K562 (cell line): ENCODE data around the gene FRYL. TPM values are rescaled to one million over a fixed set of nuclear protein-coding genes. Genes with fewer than 3 reads are reported as not detected.
"Not testable (repeated sequence)": the region's sequence is repeated elsewhere in the genome, so short reads cannot be mapped to it uniquely, and the experiment has no call there.

Source experiments
- ATAC-seq: fragments of 200-7000 bp; cut with Tn5 transposase; 3 replicates; pipeline ENCODE4 v1.9.1; 2020; ENCODE audit warnings: moderate library complexity
- BruUV-seq: library from RNA; stranded (reverse); fragments of 400-500 nt; replicated peaks from 2 replicates; lab custom pipeline; 2021; lab: Mats Ljungman, UMichigan
- CTCF ChIA-PET: fragments of 300-600 bp; formaldehyde crosslinking; extraction: SDS; loops from one replicate; lab custom pipeline; 2021; ENCODE audit warnings: low intra/inter-chr PET ratio; lab: Yijun Ruan, JAX
- POLR2A ChIA-PET: fragments of 300-600, 350-650 bp; sonication (Branson Sonifier 250); formaldehyde crosslinking; extraction: SDS; loops from one replicate; lab custom pipeline; 2021; ENCODE audit warnings: antibody characterized with exemption, inconsistent platforms; lab: Yijun Ruan, JAX
- DNase-seq, 4 experiments: peaks; one replicate each; pipeline versions ENCODE4 v3.0.0 to v3.0.0-alpha.2; 2011 to 2018; ENCODE audit warnings: low spot score in 3 of 4, mixed read lengths in 3 of 4; ENCODE audit errors: extremely low read depth in 1 of 4
- FAIRE-seq: peaks from 2 replicates; lab custom pipeline; 2011; peaks lifted over from hg19 to GRCh38; lab: Jason Lieb, UNC
- H2AFZ ChIP-seq: 2 replicates; pipeline ENCODE4 v1.6.0; 2011; ENCODE audit warnings: low read depth, low read length, control low read depth, inconsistent platforms
- H3K27ac ChIP-seq: fragments of 200-600 bp; 3 replicates; pipeline ENCODE4 v1.8.0; 2011; ENCODE audit warnings: low read depth, mild to moderate bottlenecking, control low read depth, inconsistent platforms, low read length, moderate library complexity, mixed read lengths; ENCODE audit errors: extremely low read depth
- H3K27me3 ChIP-seq, 2 experiments: fragments of 300-600 bp in 1 of 2; 2 replicates in 1 of 2; 3 replicates in 1 of 2; pipeline versions ENCODE4 v1.6.0 to v1.8.0; 2011; ENCODE audit warnings: inconsistent platforms in 2 of 2, low read length in 2 of 2, mild to moderate bottlenecking in 1 of 2, mixed read lengths in 1 of 2, moderate library complexity in 1 of 2; ENCODE audit not compliant: control insufficient read depth in 2 of 2, insufficient read depth in 2 of 2
- H3K36me3 ChIP-seq: fragments of 300-600 bp; 3 replicates; pipeline ENCODE4 v1.8.0; 2011; ENCODE audit warnings: mild to moderate bottlenecking, low read length, inconsistent platforms; ENCODE audit not compliant: control insufficient read depth, insufficient read depth
- H3K4me1 ChIP-seq, 2 experiments: fragments of 200-600 bp in 1 of 2; replicated peaks in 1 of 2; 2 replicates in 1 of 2; 3 replicates in 1 of 2; pipeline versions ENCODE4 v1.5.1 to v1.8.0; 2011; ENCODE audit warnings: inconsistent platforms in 2 of 2, low read length in 2 of 2, mild to moderate bottlenecking in 1 of 2, mixed read lengths in 1 of 2, moderate library complexity in 1 of 2; ENCODE audit not compliant: control insufficient read depth in 2 of 2, insufficient read depth in 2 of 2
- H3K4me2 ChIP-seq: 2 replicates; pipeline ENCODE4 v1.6.1; 2011; ENCODE audit warnings: low read length, control low read depth, inconsistent platforms, mixed read lengths; ENCODE audit not compliant: insufficient read depth
- H3K4me3 ChIP-seq: fragments of 200-600 bp; sonication (generic), shearing (Covaris generic); 2 replicates; pipeline ENCODE4 v1.5.1; 2016; ENCODE audit warnings: control low read depth, inconsistent platforms
- H3K79me2 ChIP-seq: fragments of 200-600 bp; 3 replicates; pipeline ENCODE4 v1.8.0; 2011; ENCODE audit warnings: low read length, inconsistent platforms; ENCODE audit not compliant: control insufficient read depth, insufficient read depth
- H3K9ac ChIP-seq, 2 experiments: 2 replicates each; pipeline versions ENCODE4 v1.6.0 to v1.6.1; 2011; ENCODE audit warnings: low read depth in 2 of 2, low read length in 2 of 2, control low read depth in 1 of 2, inconsistent platforms in 1 of 2, mild to moderate bottlenecking in 1 of 2, mixed read lengths in 1 of 2; ENCODE audit not compliant: insufficient read depth in 1 of 2
- H3K9me1 ChIP-seq: one replicate; pipeline ENCODE4 v1.6.0; 2011; ENCODE audit warnings: inconsistent platforms, mild to moderate bottlenecking, low read length, moderate library complexity; ENCODE audit not compliant: control insufficient read depth, insufficient read depth
- H3K9me3 ChIP-seq: replicated peaks from 2 replicates; pipeline ENCODE4 v1.5.1; 2011; ENCODE audit warnings: low read depth, low read length, inconsistent platforms; ENCODE audit not compliant: control insufficient read depth, insufficient read depth
- H4K20me1 ChIP-seq: replicated peaks from 2 replicates; pipeline ENCODE4 v1.6.1; 2011; ENCODE audit warnings: low read length, inconsistent platforms, mixed read lengths; ENCODE audit not compliant: control insufficient read depth, insufficient read depth
- BCOR ChIP-seq: fragments of 450-650 bp; IDR thresholded peaks from 2 replicates; pipeline ENCODE4 v1.6.1; 2016
- CHAMP1 ChIP-seq: fragments of 450-650 bp; IDR thresholded peaks from 2 replicates; pipeline ENCODE4 v1.6.1; 2016; ENCODE audit warnings: mild to moderate bottlenecking
- DDX20 ChIP-seq: fragments of 450-650 bp; IDR thresholded peaks from 2 replicates; pipeline ENCODE4 v1.6.1; 2016; ENCODE audit warnings: missing genetic modification characterization, low read depth, mild to moderate bottlenecking, missing compliant biosample characterization, moderate library complexity
- KDM1A ChIP-seq, 2 experiments: fragments of 450-650 bp; IDR thresholded peaks; 2 replicates each; pipeline ENCODE4 v1.6.1; 2016; ENCODE audit warnings: mild to moderate bottlenecking in 2 of 2
- MYNN ChIP-seq, 2 experiments: sonication (generic); formaldehyde crosslinking in 1 of 2; IDR thresholded peaks; 2 replicates each; pipeline versions ENCODE4 v1.5.0 to v1.6.1; 2016 to 2020; ENCODE audit warnings: antibody characterized with exemption in 1 of 2, missing genetic modification reagents in 1 of 2
- PKNOX1 ChIP-seq: fragments of 450-650 bp; IDR thresholded peaks from 2 replicates; pipeline ENCODE4 v1.6.1; 2016
- RBM25 ChIP-seq: fragments of 200-400 bp; formaldehyde crosslinking; IDR thresholded peaks from 2 replicates; pipeline ENCODE4 v1.6.1; 2018; ENCODE audit warnings: low read length, low read depth, moderate library complexity; ENCODE audit not compliant: severe bottlenecking
- ZNF146 ChIP-seq: IDR thresholded peaks from one replicate; pipeline ENCODE4 v1.6.1; 2018; ENCODE audit warnings: missing compliant biosample characterization; ENCODE audit not compliant: unreplicated experiment
- WGBS: fragments of 100-300 bp; shearing (Covaris generic); methylation state at CpG from one replicate; pipeline ENCODE4 v1.1.6; 2016; ENCODE audit warnings: low coverage, mixed read lengths; ENCODE audit not compliant: insufficient coverage; ENCODE audit errors: missing lambda C conversion rate; 5-methylcytosine and 5-hydroxymethylcytosine counted together
- in situ Hi-C: fragments of 300-500 bp; cut with MboI; formaldehyde crosslinking; loops from 4 replicates; pipeline ENCODE4 v1.15.0; 2018; ENCODE audit warnings: inconsistent platforms, mixed read lengths
- intact Hi-C: fragments of 100-400 bp; cut with micrococcal nuclease; formaldehyde crosslinking; loops from 2 replicates; pipeline ENCODE4 v1.14.2; 2022
- polyA plus RNA-seq, 8 experiments: library from polyadenylated mRNA; depleted of rRNA in 4 of 8; stranded (reverse) in 5 of 8; unstranded in 3 of 8; fragments of >200 nt; fragmentation: Nextera tagmentation in 2 of 8; fragmentation: Illumina TruSeq in 1 of 8; extraction: Ambion mirVana in 2 of 8; extraction: Trizol in 1 of 8; gene quantifications; 2 replicates each; pipeline versions ENCODE4 v1.2.1 to v1.2.3, GENCODE V29; 2011 to 2014; ENCODE audit warnings: inconsistent platforms in 1 of 8, missing spikeins in 1 of 8
- total RNA-seq, 7 experiments: library from RNA; depleted of rRNA in 6 of 7; stranded (reverse); fragments of >200 nt in 6 of 7; fragmentation: Illumina TruSeq in 2 of 7; extraction: Trizol in 2 of 7; gene quantifications; 2 replicates each; pipeline versions ENCODE4 v1.2.1 to v1.2.3, GENCODE V29; 2011 to 2021; ENCODE audit warnings: low replicate concordance in 1 of 7

Gene FRYL
- total and polyA plus RNA-seq, 9 of the 15 experiments (the other 6 are each of a cell fraction or from before 2014, with no cell fraction given), result 7.2 to 34.9 (median 15.9) TPM

GRCh38 chr4:48683784-48684666 is 96.1 kb downstream of the FRYL start (continued):
- no peak for TF ChIP-seq DDX20 (tag)
- TF ChIP-seq MYNN (IDR thresholded peaks at IDR 0.05), result peak; percentile 82; the same call in 1 of the 2 replicates
- TF ChIP-seq MYNN (CRISPR knock-in tag; IDR thresholded peaks at IDR 0.05), result no peak
- TF ChIP-seq PKNOX1, result peak; percentile 64

DNA sequence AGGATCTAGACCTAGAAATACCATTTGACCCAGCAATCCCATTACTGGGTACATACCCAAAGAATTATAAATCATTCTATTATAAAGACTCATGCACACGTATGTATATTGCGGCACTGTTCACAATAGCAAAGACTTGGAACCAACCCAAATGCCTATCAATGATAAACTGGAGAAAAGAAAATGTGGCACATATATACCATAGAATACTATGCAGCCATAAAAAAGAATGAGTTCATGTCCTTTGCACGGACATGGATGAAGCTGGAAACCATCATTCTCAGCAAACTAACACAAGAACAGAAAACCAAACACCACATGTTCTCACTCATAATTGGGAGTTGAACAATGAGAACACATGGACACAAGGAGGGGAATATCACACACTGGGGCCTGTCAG is 97.2 kb downstream of the FRYL start:
- H3K9ac ChIP-seq, DNase-seq, CTCF ChIA-PET: not testable (repeated sequence)

More for the DNA sequence above, 97.2 kb downstream of the FRYL start:
- H3K9me3 ChIP-seq, H3K36me3 ChIP-seq, FAIRE-seq, H3K27ac ChIP-seq, POLR2A ChIA-PET, H2AFZ ChIP-seq, ATAC-seq, H3K4me3 ChIP-seq, H3K9me1 ChIP-seq, H3K27me3 ChIP-seq, H4K20me1 ChIP-seq, BruUV-seq, H3K4me2 ChIP-seq: not testable (repeated sequence)
- in situ Hi-C loops (loop anchor here (5.0 kb wide), 1 partner anchor 96 kb away; no protein-coding TSS in a partner anchor), intact Hi-C loops (loop anchor here (2.0 to 10.0 kb wide), 3 partner anchors 52 to 280 kb away; no protein-coding TSS in a partner anchor)
- WGBS, result 80% methylated on average over 3 of the region's 3 CpGs
- peak in 1 of 2 experiments; percentile 55; a peak in 2 of 4 replicates for TF ChIP-seq KDM1A (IDR thresholded peaks at IDR 0.05)
- peak; percentile 89 for TF ChIP-seq ZNF146 (CRISPR knock-in tag)
- TF ChIP-seq RBM25, result peak; percentile 15
- 0 out of 2 replicates have a peak, but pooled peaks have one; percentile 37 for TF ChIP-seq CHAMP1
- TF ChIP-seq BCOR, result peak; percentile 35; the same call in 1 of the 2 replicates
- Histone ChIP-seq H3K4me1 (peaks cover 2 to 31% of the 10 kb centered on the region in 2 experiments; a peak in 4 of 5 replicates), H3K79me2 (peaks cover 52% of the 10 kb centered on the region)
